CD1c-positive myeloid dendritic cell (primary cell): ENCODE measurements around the gene RMDN3.

Experiments used
- DNase-seq: peaks from one replicate; pipeline ENCODE4 v3.0.0-alpha.2; 2016; ENCODE audit errors: extremely low spot score

RMDN3 gene

GRCh38 chr15:40694688-40695468 is 60.2 kb downstream of the RMDN3 start, which contains the start of gene RAD51:
RAD51 (plus strand) TSS chr15:40695174; CDS start chr15:40698759, 3,585 bp downstream.
- peak; percentile 99 for DNase-seq

GRCh38 chr15:40693904-40694687 is 61.0 kb downstream of the RMDN3 start:
- no peak for DNase-seq

GRCh38 chr15:40691737-40692136 is 63.3 kb downstream of the RMDN3 start:
- no peak for DNase-seq

- DNase-seq, result no peak
Observed at GRCh38 chr15:40688932-40689799, 65.9 kb downstream of the RMDN3 start.
